Astrocyte (in vitro differentiated cells and primary cell): ENCODE measurements around the gene CHST2.
"Not testable (repeated sequence)": the region's sequence is repeated elsewhere in the genome, so short reads cannot be mapped to it uniquely, and the experiment has no call there.

ENCODE experiments used
- EZH2 ChIP-seq: IDR thresholded peaks from 2 replicates; pipeline ENCODE4 v1.6.1; 2012; ENCODE audit warnings: mild to moderate bottlenecking, low read length, inconsistent platforms; ENCODE audit not compliant: insufficient read depth
- TF ChIP-seq, protein P1 (sequence below): IDR thresholded peaks from 2 replicates; pipeline ENCODE4 v1.5.1; 2011; ENCODE audit warnings: low read depth, mild to moderate bottlenecking, inconsistent platforms, low read length, moderate library complexity; ENCODE audit not compliant: insufficient read depth

- TF ChIP-seq, protein P1, sequence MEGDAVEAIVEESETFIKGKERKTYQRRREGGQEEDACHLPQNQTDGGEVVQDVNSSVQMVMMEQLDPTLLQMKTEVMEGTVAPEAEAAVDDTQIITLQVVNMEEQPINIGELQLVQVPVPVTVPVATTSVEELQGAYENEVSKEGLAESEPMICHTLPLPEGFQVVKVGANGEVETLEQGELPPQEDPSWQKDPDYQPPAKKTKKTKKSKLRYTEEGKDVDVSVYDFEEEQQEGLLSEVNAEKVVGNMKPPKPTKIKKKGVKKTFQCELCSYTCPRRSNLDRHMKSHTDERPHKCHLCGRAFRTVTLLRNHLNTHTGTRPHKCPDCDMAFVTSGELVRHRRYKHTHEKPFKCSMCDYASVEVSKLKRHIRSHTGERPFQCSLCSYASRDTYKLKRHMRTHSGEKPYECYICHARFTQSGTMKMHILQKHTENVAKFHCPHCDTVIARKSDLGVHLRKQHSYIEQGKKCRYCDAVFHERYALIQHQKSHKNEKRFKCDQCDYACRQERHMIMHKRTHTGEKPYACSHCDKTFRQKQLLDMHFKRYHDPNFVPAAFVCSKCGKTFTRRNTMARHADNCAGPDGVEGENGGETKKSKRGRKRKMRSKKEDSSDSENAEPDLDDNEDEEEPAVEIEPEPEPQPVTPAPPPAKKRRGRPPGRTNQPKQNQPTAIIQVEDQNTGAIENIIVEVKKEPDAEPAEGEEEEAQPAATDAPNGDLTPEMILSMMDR, result not testable (repeated sequence)
- not testable (repeated sequence) for TF ChIP-seq EZH2
These were observed 47.1 kb upstream of the CHST2 start for GRCh38 chr3:143072298-143073020.
